Esophagus squamous epithelium (tissue), 5 donors: Measurements from ENCODE around the gene CCDC8. TPM values are rescaled to one million over a fixed set of nuclear protein-coding genes. Genes with fewer than 3 reads are reported as not detected.

ENCODE experiments used
- DNase-seq: peaks from one replicate; lab custom pipeline; 2025; lab: John Stamatoyannopoulos, UW
- H3K27ac ChIP-seq, 4 donors: fragments of 200-600 bp; sonication (generic); one replicate each; pipeline ENCODE4 v1.5.1; 2016 to 2019; ENCODE audit warnings: mild to moderate bottlenecking in 1 of 4
- H3K27me3 ChIP-seq, 4 donors: fragments of 200-600 bp; sonication (generic); 1 replicate in 3 of 4; 2 replicates in 1 of 4; pipeline versions ENCODE4 v1.5.1 to v1.6.0; 2017 to 2021; ENCODE audit warnings: antibody characterized with exemption in 1 of 4
- H3K36me3 ChIP-seq, 3 donors: fragments of 200-600 bp; sonication (generic); one replicate each; pipeline ENCODE4 v1.5.1; 2016 to 2019
- H3K4me1 ChIP-seq, 3 donors: fragments of 200-600 bp; sonication (generic); one replicate each; pipeline ENCODE4 v1.5.1; 2017 to 2019
- H3K4me3 ChIP-seq, 4 donors: fragments of 200-600 bp; sonication (generic); 1 replicate in 3 of 4; 2 replicates in 1 of 4; pipeline ENCODE4 v1.5.1; 2016 to 2019; ENCODE audit warnings: mild to moderate bottlenecking in 2 of 4, moderate library complexity in 1 of 4
- H3K9me3 ChIP-seq, 3 donors: fragments of 200-600 bp; sonication (generic); one replicate each; pipeline ENCODE4 v1.5.1; 2016 to 2019
- CTCF ChIP-seq, 6 experiments: fragments of 450-650 bp in 4 of 6; fragments of 200-600 bp in 2 of 6; sonication (generic) in 2 of 6; IDR thresholded peaks; one replicate each; pipeline ENCODE4 v1.5.1; 2016 to 2019; ENCODE audit warnings: antibody characterized with exemption in 6 of 6, mild to moderate bottlenecking in 4 of 6, moderate library complexity in 4 of 6
- POLR2A ChIP-seq, 4 donors: fragments of 450-650 bp; IDR thresholded peaks; one replicate each; pipeline ENCODE4 v1.6.1; 2017; ENCODE audit warnings: antibody characterized with exemption in 4 of 4, mild to moderate bottlenecking in 4 of 4, moderate library complexity in 3 of 4
- WGBS, 2 donors: methylation state at CpG; one replicate each; pipeline ENCODE4 v1.1.5; 2018; 5-methylcytosine and 5-hydroxymethylcytosine counted together
- intact Hi-C: fragments of 100-400 bp; cut with DNase I; formaldehyde crosslinking; loops from one replicate; pipeline ENCODE4 v1.15.0; 2022
- total RNA-seq, 4 donors: library from RNA; depleted of rRNA; stranded (reverse); fragments of >200 nt; gene quantifications; one replicate each; pipeline ENCODE4 v1.1.0, GENCODE V29; 2016
- donor health status: DM: yes; HTN: yes; CAD: no.

CCDC8 gene
- total RNA-seq, 4 donors from 2014 or later, result 0.53 to 1.7 (median 0.62) TPM

- WGBS, 2 donors, result 93 to 95% methylated on average over 17 to 19 of the region's 30 CpGs
- no peak overlapping the region for H3K4me3 ChIP-seq
- TF ChIP-seq POLR2A (IDR thresholded peaks at IDR 0.05), result no peak
- H3K4me1 ChIP-seq, result peaks cover 0 to 27% (median 0%) of the 10 kb centered on the region in 3 donors
- H3K9me3 ChIP-seq, result no peaks in the 10 kb centered on the region
- intact Hi-C loops, result no loop called here
- no peaks in the 10 kb centered on the region for H3K27me3 ChIP-seq
- no peak overlapping the region for H3K27ac ChIP-seq
- DNase-seq, result no peak
- peaks cover 43 to 100% (median 43%) of the 10 kb centered on the region in 3 donors for H3K36me3 ChIP-seq
These were observed 26.2 kb downstream of the CCDC8 start for GRCh38 chr19:46386996-46387712.

GRCh38 chr19:46386151-46386550, 27.2 kb downstream of the CCDC8 start:
- 86 to 97% methylated on average over 5 of the region's 10 CpGs for WGBS, 2 donors
- H3K27ac ChIP-seq, result no peak overlapping the region
- no peaks in the 10 kb centered on the region for H3K27me3 ChIP-seq
- DNase-seq, result no peak
- no peaks in the 10 kb centered on the region for H3K9me3 ChIP-seq
- intact Hi-C loops, result no loop called here
- peaks cover 0 to 27% (median 0%) of the 10 kb centered on the region in 3 donors for H3K4me1 ChIP-seq
- peaks cover 39 to 100% (median 40%) of the 10 kb centered on the region in 3 donors for H3K36me3 ChIP-seq
- no peak overlapping the region for H3K4me3 ChIP-seq
- TF ChIP-seq CTCF (IDR thresholded peaks at IDR 0.05), result no peak
- TF ChIP-seq POLR2A (IDR thresholded peaks at IDR 0.05), result no peak

GRCh38 chr19:46385636-46386035, 27.7 kb downstream of the CCDC8 start:
- Histone ChIP-seq H3K27me3 (no peaks in the 10 kb centered on the region), H3K27ac (no peak overlapping the region), H3K4me3 (no peak overlapping the region), H3K36me3 (peaks cover 35 to 100% (median 36%) of the 10 kb centered on the region in 3 donors), H3K9me3 (no peaks in the 10 kb centered on the region), H3K4me1 (peaks cover 0 to 27% (median 0%) of the 10 kb centered on the region in 3 donors)
- TF ChIP-seq CTCF (IDR thresholded peaks at IDR 0.05) (no peak), POLR2A (IDR thresholded peaks at IDR 0.05) (no peak)
- no peak for DNase-seq
- intact Hi-C loops, result no loop called here
- WGBS, 2 donors, result 55 to 73% methylated on average over 11 of the region's 11 CpGs

- peaks cover 25 to 100% (median 25%) of the 10 kb centered on the region in 3 donors for H3K36me3 ChIP-seq
- no peak for DNase-seq
These were observed 29.0 kb downstream of the CCDC8 start for GRCh38 chr19:46384396-46384795.

GRCh38 chr19:46383846-46384245, 29.5 kb downstream of the CCDC8 start:
- Histone ChIP-seq H3K36me3 (peaks cover 23 to 100% (median 24%) of the 10 kb centered on the region in 3 donors), H3K9me3 (no peaks in the 10 kb centered on the region), H3K27ac (no peak overlapping the region), H3K4me1 (peaks cover 0 to 40% (median 0%) of the 10 kb centered on the region in 3 donors), H3K27me3 (no peaks in the 10 kb centered on the region), H3K4me3 (no peak overlapping the region)
- intact Hi-C loops, result no loop called here
- WGBS, 2 donors, result 70 to 79% methylated on average over 3 to 4 of the region's 7 CpGs
- TF ChIP-seq CTCF (IDR thresholded peaks at IDR 0.05), result no peak
- TF ChIP-seq POLR2A (IDR thresholded peaks at IDR 0.05), result no peak
- DNase-seq, result no peak

More at GRCh38 chr19:46384396-46384795, 29.0 kb downstream of the CCDC8 start:
- intact Hi-C loops, result no loop called here
- no peaks in the 10 kb centered on the region for H3K27me3 ChIP-seq
- H3K4me1 ChIP-seq, result peaks cover 0 to 34% (median 0%) of the 10 kb centered on the region in 3 donors
- H3K9me3 ChIP-seq, result no peaks in the 10 kb centered on the region
- no peak for TF ChIP-seq POLR2A (IDR thresholded peaks at IDR 0.05)
- no peak for TF ChIP-seq CTCF (IDR thresholded peaks at IDR 0.05)
- 89 to 91% methylated on average over 3 to 7 of the region's 11 CpGs for WGBS, 2 donors
- H3K4me3 ChIP-seq, result no peak overlapping the region
- H3K27ac ChIP-seq, result no peak overlapping the region
